ENCODE results near the gene TXLNB.

GRCh38 chr6:139313229-139313628 lies 21.4 kb upstream of the TXLNB start:
- no peak for TF ChIP-seq CTCF (IDR thresholded peaks at IDR 0.05)
- no peak for TF ChIP-seq EZH2phosphoT487 (IDR thresholded peaks at IDR 0.05; ENCODE audit: borderline replicate concordance, low read depth)
